Mesenchymal stem cell (in vitro differentiated cells and primary cell): Measurements from ENCODE around the gene BFAR. TPM values are rescaled to one million over a fixed set of nuclear protein-coding genes. Genes with fewer than 3 reads are reported as not detected.
"Not testable (repeated sequence)": the region's sequence is repeated elsewhere in the genome, so short reads cannot be mapped to it uniquely, and the experiment has no call there.

Experiments used
- DNase-seq: peaks from one replicate; pipeline ENCODE4 v3.0.0-alpha.2; 2013
- H2AFZ ChIP-seq: one replicate; pipeline ENCODE4 v1.6.1; 2013; ENCODE audit warnings: low read depth, mild to moderate bottlenecking, control low read depth, inconsistent platforms, low read length, moderate library complexity
- H2AK5ac ChIP-seq: 2 replicates; pipeline ENCODE4 v1.6.1; 2013; ENCODE audit warnings: low read length, moderate library complexity, mild to moderate bottlenecking, inconsistent platforms; ENCODE audit not compliant: severe bottlenecking
- H2BK120ac ChIP-seq: one replicate; pipeline ENCODE4 v1.6.1; 2013; ENCODE audit warnings: low read depth, mild to moderate bottlenecking, inconsistent platforms, low read length, moderate library complexity
- H2BK12ac ChIP-seq, 2 experiments: one replicate each; pipeline ENCODE4 v1.6.1; 2013; ENCODE audit warnings: inconsistent platforms in 2 of 2, low read length in 2 of 2, mild to moderate bottlenecking in 2 of 2, moderate library complexity in 2 of 2, control low read depth in 1 of 2
- H2BK15ac ChIP-seq: one replicate; pipeline ENCODE4 v1.6.1; 2013; ENCODE audit warnings: mild to moderate bottlenecking, low read depth, inconsistent platforms; ENCODE audit not compliant: poor library complexity, severe bottlenecking
- H2BK5ac ChIP-seq: 2 replicates; pipeline ENCODE4 v1.6.1; 2013; ENCODE audit warnings: low read depth, mild to moderate bottlenecking, low read length, control low read depth, inconsistent platforms; ENCODE audit not compliant: poor library complexity, severe bottlenecking
- H3K14ac ChIP-seq, 2 experiments: one replicate each; pipeline ENCODE4 v1.6.1; 2013; ENCODE audit warnings: inconsistent platforms in 2 of 2, low read length in 2 of 2, control low read depth in 1 of 2, mild to moderate bottlenecking in 1 of 2, moderate library complexity in 1 of 2
- H3K18ac ChIP-seq, 2 experiments: one replicate each; pipeline ENCODE4 v1.6.1; 2013; ENCODE audit warnings: inconsistent platforms in 2 of 2, low read length in 2 of 2, control low read depth in 1 of 2, low read depth in 1 of 2, mild to moderate bottlenecking in 1 of 2
- H3K23ac ChIP-seq, 2 experiments: one replicate each; pipeline ENCODE4 v1.6.1; 2013; ENCODE audit warnings: inconsistent platforms in 2 of 2, low read length in 2 of 2, mild to moderate bottlenecking in 2 of 2, moderate library complexity in 2 of 2, control low read depth in 1 of 2
- H3K27ac ChIP-seq: 2 replicates; pipeline ENCODE4 v1.5.1; 2013; ENCODE audit warnings: mild to moderate bottlenecking, moderate library complexity, low read length, control low read depth, inconsistent platforms; ENCODE audit not compliant: poor library complexity, severe bottlenecking
- H3K27me3 ChIP-seq, 2 experiments: 2 replicates each; pipeline versions ENCODE4 v1.6.1 to v1.7.0; 2013; ENCODE audit warnings: low read length in 2 of 2, mild to moderate bottlenecking in 2 of 2, moderate library complexity in 2 of 2, control low read depth in 1 of 2, inconsistent platforms in 1 of 2; ENCODE audit not compliant: control insufficient read depth in 1 of 2, insufficient read depth in 1 of 2
- H3K36me3 ChIP-seq, 2 experiments: 2 replicates each; pipeline versions ENCODE4 v1.6.1 to v1.7.0; 2013; ENCODE audit warnings: low read length in 2 of 2, control low read depth in 1 of 2, inconsistent platforms in 1 of 2, low read depth in 1 of 2, mild to moderate bottlenecking in 1 of 2; ENCODE audit not compliant: insufficient read depth in 2 of 2, control insufficient read depth in 1 of 2
- H3K4ac ChIP-seq, 2 experiments: one replicate each; pipeline ENCODE4 v1.6.1; 2013; ENCODE audit warnings: inconsistent platforms in 2 of 2, low read length in 2 of 2, mild to moderate bottlenecking in 2 of 2, moderate library complexity in 2 of 2, control low read depth in 1 of 2, low read depth in 1 of 2
- H3K4me1 ChIP-seq: 2 replicates; pipeline ENCODE4 v1.6.1; 2013; ENCODE audit warnings: low read depth, low read length, control low read depth; ENCODE audit not compliant: control insufficient read depth, insufficient read depth
- H3K4me2 ChIP-seq: 2 replicates; pipeline ENCODE4 v1.6.1; 2013; ENCODE audit warnings: low read length, mild to moderate bottlenecking, inconsistent platforms; ENCODE audit not compliant: poor library complexity, severe bottlenecking
- H3K4me3 ChIP-seq, 2 experiments: 2 replicates each; pipeline versions ENCODE4 v1.5.1 to v1.7.0; 2013; ENCODE audit warnings: low read length in 2 of 2, mild to moderate bottlenecking in 2 of 2, control low read depth in 1 of 2, low read depth in 1 of 2; ENCODE audit not compliant: insufficient read depth in 1 of 2
- H3K79me1 ChIP-seq: replicated peaks from 2 replicates; pipeline ENCODE4 v1.6.1; 2013; ENCODE audit warnings: mild to moderate bottlenecking, control low read depth, low read length, inconsistent platforms; ENCODE audit not compliant: poor library complexity, severe bottlenecking
- H3K9ac ChIP-seq: 2 replicates; pipeline ENCODE4 v1.7.0; 2013; ENCODE audit warnings: mild to moderate bottlenecking, low read length, moderate library complexity
- H3K9me3 ChIP-seq: 2 replicates; pipeline ENCODE4 v1.7.0; 2013; ENCODE audit warnings: mild to moderate bottlenecking, low read length; ENCODE audit not compliant: control insufficient read depth
- H4K8ac ChIP-seq: one replicate; pipeline ENCODE4 v1.6.1; 2013; ENCODE audit warnings: inconsistent platforms, mild to moderate bottlenecking, low read length, moderate library complexity
- H4K91ac ChIP-seq: one replicate; pipeline ENCODE4 v1.6.1; 2013; ENCODE audit warnings: mild to moderate bottlenecking, low read length, inconsistent platforms
- WGBS: methylation state at CpG from one replicate; pipeline ENCODE4 v1.1.7; 2013; ENCODE audit warnings: mixed read lengths; 5-methylcytosine and 5-hydroxymethylcytosine counted together
- small RNA-seq: library from polyadenylated mRNA; stranded (forward); fragments of <200 nt; extraction: miRNeasy Mini kit (QIAGEN cat#:217004); gene quantifications from one replicate; pipeline ENCODE3, GENCODE V24; 2013; ENCODE audit warnings: low read depth

Gene BFAR

GRCh38 chr16:14703156-14704011 is 70.6 kb downstream of the BFAR start, which contains the start of gene NPIPA3:
Gene NPIPA3 (plus strand): TSS chr16:14703411. CDS start chr16:14708944, 5,533 bp downstream.
- H3K4me2 ChIP-seq, DNase-seq, H2BK12ac ChIP-seq, H3K4me1 ChIP-seq, H2BK5ac ChIP-seq, H3K9ac ChIP-seq, H2BK120ac ChIP-seq, H3K9me3 ChIP-seq, H3K4ac ChIP-seq, H3K14ac ChIP-seq, H3K27me3 ChIP-seq, H3K18ac ChIP-seq, H3K36me3 ChIP-seq, H3K79me1 ChIP-seq, H3K4me3 ChIP-seq, H3K23ac ChIP-seq, H4K8ac ChIP-seq, H2BK15ac ChIP-seq, H4K91ac ChIP-seq, H2AK5ac ChIP-seq, H2AFZ ChIP-seq, H3K27ac ChIP-seq: not testable (repeated sequence)
- WGBS = no CpG with 5 or more reads among the region's 73 CpGs

Small RNA genes within 50 kb of the gene (small RNA-seq; reads per million reads assigned to genes)
- gene RN7SL274P (not detected), gene RNU7-125P (not detected)
